ENCODE measurements around the gene TTC13. TPM values are rescaled to one million over a fixed set of nuclear protein-coding genes. Genes with fewer than 3 reads are reported as not detected.
A peak's percentile ranks its signal among the peaks of the same experiment; 100 is the strongest.
"Not testable (repeated sequence)": the region's sequence is repeated elsewhere in the genome, so short reads cannot be mapped to it uniquely, and the experiment has no call there.

The TTC13 gene
- polyA plus RNA-seq, 1 experiment, result 10.6 TPM

GRCh38 chr1:231016966-231017365 lies 38.3 kb upstream of the TTC13 start:
- peak overlapping the region; percentile 31 for H3K27ac ChIP-seq (ENCODE audit: low read depth, low read length)
- no peaks in the 10 kb centered on the region for H3K9me3 ChIP-seq (ENCODE audit: control insufficient read depth, insufficient read depth, low read length)
- no peaks in the 10 kb centered on the region for H3K27me3 ChIP-seq (ENCODE audit: control insufficient read depth, insufficient read depth, low read length)
- no peak for TF ChIP-seq CTCF (IDR thresholded peaks at IDR 0.05; ENCODE audit: low read depth, low read length)
- CTCF ChIA-PET, result no interaction called here
- no peak for DNase-seq (ENCODE audit: low read depth, low spot score)
- H3K4me3 ChIP-seq (ENCODE audit: low read depth, low read length), result no peak overlapping the region
- POLR2A ChIA-PET, result no interaction called here

GRCh38 chr1:231016234-231016633 lies 37.6 kb upstream of the TTC13 start:
- Histone ChIP-seq H3K9me3 (ENCODE audit: control insufficient read depth, insufficient read depth, low read length) (no peaks in the 10 kb centered on the region), H3K4me3 (ENCODE audit: low read depth, low read length) (no peak overlapping the region), H3K27ac (ENCODE audit: low read depth, low read length) (no peak overlapping the region), H3K27me3 (ENCODE audit: control insufficient read depth, insufficient read depth, low read length) (no peaks in the 10 kb centered on the region)
- no peak for DNase-seq (ENCODE audit: low read depth, low spot score)
- TF ChIP-seq CTCF (IDR thresholded peaks at IDR 0.05; ENCODE audit: low read depth, low read length), result no peak
- CTCF ChIA-PET, result no interaction called here
- POLR2A ChIA-PET, result no interaction called here

- POLR2A ChIA-PET, result no interaction called here
These were observed 34.8 kb upstream of the TTC13 start for GRCh38 chr1:231013391-231014015.

GRCh38 chr1:231011963-231012362 lies 33.3 kb upstream of the TTC13 start:
- H3K9me3 ChIP-seq (ENCODE audit: control insufficient read depth, insufficient read depth, low read length), result no peaks in the 10 kb centered on the region
- no peak for TF ChIP-seq CTCF (IDR thresholded peaks at IDR 0.05; ENCODE audit: low read depth, low read length)
- H3K27me3 ChIP-seq (ENCODE audit: control insufficient read depth, insufficient read depth, low read length), result no peaks in the 10 kb centered on the region
- no peak overlapping the region for H3K4me3 ChIP-seq (ENCODE audit: low read depth, low read length)
- no peak overlapping the region for H3K27ac ChIP-seq (ENCODE audit: low read depth, low read length)
- ChIA-PET CTCF (no interaction called here), POLR2A (no interaction called here)
- DNase-seq (ENCODE audit: low read depth, low spot score), result no peak

More at GRCh38 chr1:231013391-231014015, 34.8 kb upstream of the TTC13 start:
- TF ChIP-seq CTCF (IDR thresholded peaks at IDR 0.05; ENCODE audit: low read depth, low read length), result no peak
- no peaks in the 10 kb centered on the region for H3K9me3 ChIP-seq (ENCODE audit: control insufficient read depth, insufficient read depth, low read length)
- no peak overlapping the region for H3K27ac ChIP-seq (ENCODE audit: low read depth, low read length)
- no peak for DNase-seq (ENCODE audit: low read depth, low spot score)
- no peak overlapping the region for H3K4me3 ChIP-seq (ENCODE audit: low read depth, low read length)
- CTCF ChIA-PET, result no interaction called here
- no peaks in the 10 kb centered on the region for H3K27me3 ChIP-seq (ENCODE audit: control insufficient read depth, insufficient read depth, low read length)

GRCh38 chr1:231011360-231011759 lies 32.7 kb upstream of the TTC13 start:
- H3K9me3 ChIP-seq (ENCODE audit: control insufficient read depth, insufficient read depth, low read length), result no peaks in the 10 kb centered on the region
- no peak for TF ChIP-seq CTCF (IDR thresholded peaks at IDR 0.05; ENCODE audit: low read depth, low read length)
- H3K27ac ChIP-seq (ENCODE audit: low read depth, low read length), result no peak overlapping the region
- no peak for DNase-seq (ENCODE audit: low read depth, low spot score)
- no peaks in the 10 kb centered on the region for H3K27me3 ChIP-seq (ENCODE audit: control insufficient read depth, insufficient read depth, low read length)
- no peak overlapping the region for H3K4me3 ChIP-seq (ENCODE audit: low read depth, low read length)
- ChIA-PET POLR2A (no interaction called here), CTCF (no interaction called here)

GRCh38 chr1:231007535-231007934 lies 28.9 kb upstream of the TTC13 start:
- CTCF ChIA-PET; POLR2A ChIA-PET; H3K27ac ChIP-seq (ENCODE audit: low read depth, low read length); H3K4me3 ChIP-seq (ENCODE audit: low read depth, low read length); H3K27me3 ChIP-seq (ENCODE audit: control insufficient read depth, insufficient read depth, low read length); H3K9me3 ChIP-seq (ENCODE audit: control insufficient read depth, insufficient read depth, low read length); DNase-seq (ENCODE audit: low read depth, low spot score): not testable (repeated sequence)

Data from AG04450 (cell line).